Measurements from ENCODE around the gene TTC7B.
"Not testable (repeated sequence)": the region's sequence is repeated elsewhere in the genome, so short reads cannot be mapped to it uniquely, and the experiment has no call there.

The TTC7B gene

GRCh38 chr14:90815822-90816662, at the start of gene TTC7B:
Gene TTC7B, minus strand, starts transcription at chr14:90816430. Its CDS starts 135 bp downstream, at chr14:90816295.
- peak within 1 kb of the TSS; percentile 78 for H3K27ac ChIP-seq

GRCh38 chr14:90864741-90865140, 48.5 kb upstream of the TTC7B start:
- no peak overlapping the region for H3K27ac ChIP-seq
- TF ChIP-seq ZFX (IDR thresholded peaks at IDR 0.05): no peak
- TF ChIP-seq CTCF (conservative IDR thresholded peaks at IDR 0.05): no peak

More at GRCh38 chr14:90815822-90816662, at the start of gene TTC7B:
- TF ChIP-seq ZFX (IDR thresholded peaks at IDR 0.05) (peak; percentile 67; the same call in 1 of the 2 replicates), CTCF (conservative IDR thresholded peaks at IDR 0.05) (peak; percentile 68)

- TF ChIP-seq CTCF (conservative IDR thresholded peaks at IDR 0.05) (no peak), ZFX (IDR thresholded peaks at IDR 0.05) (no peak)
- H3K27ac ChIP-seq: no peak overlapping the region
Observed at GRCh38 chr14:90858511-90858910, 42.3 kb upstream of the TTC7B start.

- no peak for TF ChIP-seq CTCF (conservative IDR thresholded peaks at IDR 0.05)
- TF ChIP-seq ZFX (IDR thresholded peaks at IDR 0.05): no peak
- no peak overlapping the region for H3K27ac ChIP-seq
Observed at GRCh38 chr14:90857866-90858265, 41.6 kb upstream of the TTC7B start.

- not testable (repeated sequence) for H3K27ac ChIP-seq
Observed at GRCh38 chr14:90856115-90856514, 39.9 kb upstream of the TTC7B start.

- no peak for TF ChIP-seq ZFX (IDR thresholded peaks at IDR 0.05)
- no peak for TF ChIP-seq CTCF (conservative IDR thresholded peaks at IDR 0.05)
Observed at GRCh38 chr14:90853116-90853515, 36.9 kb upstream of the TTC7B start.

GRCh38 chr14:90851327-90852036, 35.3 kb upstream of the TTC7B start:
- no peak overlapping the region for H3K27ac ChIP-seq
- TF ChIP-seq ZFX (IDR thresholded peaks at IDR 0.05) (no peak), CTCF (conservative IDR thresholded peaks at IDR 0.05) (no peak)

More at GRCh38 chr14:90853116-90853515, 36.9 kb upstream of the TTC7B start:
- H3K27ac ChIP-seq: no peak overlapping the region

All from C4-2B (cell line).